Measurements from ENCODE around the gene ACTL10. TPM values are rescaled to one million over a fixed set of nuclear protein-coding genes. Genes with fewer than 3 reads are reported as not detected.

Gene ACTL10
- total and polyA plus RNA-seq, 2 of the 13 experiments (the other 11 are each of a cell fraction or from before 2014, with no cell fraction given), result not detected

DNA sequence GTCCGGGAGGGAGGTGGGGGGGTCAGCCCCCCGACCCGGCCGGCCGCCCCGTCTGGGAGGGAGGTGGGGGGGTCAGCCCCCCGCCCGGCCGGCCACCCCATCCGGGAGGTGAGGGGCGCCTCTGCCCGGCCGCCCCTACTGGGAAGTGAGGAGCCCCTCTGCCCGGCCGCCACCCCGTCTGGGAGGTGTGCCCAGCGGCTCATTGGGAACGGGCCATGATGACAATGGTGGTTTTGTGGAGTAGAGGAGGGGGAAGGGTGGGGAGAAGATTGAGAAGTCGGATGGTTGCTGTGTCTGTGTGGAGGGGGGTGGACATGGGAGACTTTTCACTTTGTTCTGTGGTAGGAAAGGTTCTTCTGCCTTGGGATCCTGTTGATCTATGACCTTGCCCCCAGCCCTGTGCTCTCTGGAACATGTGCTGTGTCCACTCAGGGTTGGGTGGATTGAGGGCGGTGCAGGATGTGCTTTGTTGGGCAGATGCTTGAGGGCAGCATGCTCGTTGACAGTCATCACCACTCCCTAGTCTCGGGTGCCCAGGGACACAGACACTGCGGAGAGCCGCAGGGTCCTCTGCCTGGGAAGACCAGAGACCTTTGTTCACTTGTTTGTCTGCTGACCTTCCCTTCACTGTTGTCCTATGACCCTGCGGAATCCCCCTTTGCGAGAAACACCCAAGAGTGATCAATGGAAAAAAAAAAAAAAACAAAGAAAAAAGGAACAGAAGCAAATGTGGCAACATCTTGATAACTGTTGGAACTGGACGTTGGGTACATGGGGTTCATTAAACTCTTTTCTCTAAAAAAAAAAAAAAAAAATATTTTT lies 35.1 kb downstream of the ACTL10 start (continued):
- TF ChIP-seq KLF11 (CRISPR knock-in tag; IDR thresholded peaks at IDR 0.05) (peak; percentile 70; the same call in 1 of the 2 replicates), DRAP1 (CRISPR knock-in tag; IDR thresholded peaks at IDR 0.05) (peak; percentile 62; the same call in 1 of the 2 replicates), SRSF4 (IDR thresholded peaks at IDR 0.05; ENCODE audit: low read depth, low read length, poor library complexity, severe bottlenecking) (no peak), GABPB1 (CRISPR knock-in tag; IDR thresholded peaks at IDR 0.05) (peak; percentile 52), ZBTB20 (CRISPR knock-in tag; IDR thresholded peaks at IDR 0.05; ENCODE audit: borderline replicate concordance, low read depth) (peak; percentile 76; the same call in 1 of the 2 replicates), PPARG (CRISPR knock-in tag; conservative IDR thresholded peaks at IDR 0.05) (peak; percentile 63), ELF3 (CRISPR knock-in tag; IDR thresholded peaks at IDR 0.05) (peak; percentile 68), ZSCAN29 (CRISPR knock-in tag; conservative IDR thresholded peaks at IDR 0.05) (0 out of 2 replicates have a peak, but pooled peaks have one; percentile 54), ZBTB37 (CRISPR knock-in tag; IDR thresholded peaks at IDR 0.05) (no peak; the same call in 1 of the 2 replicates), ZSCAN30 (CRISPR knock-in tag; IDR thresholded peaks at IDR 0.05) (no peak), ZNF44 (CRISPR knock-in tag; IDR thresholded peaks at IDR 0.05) (peak; percentile 92; the same call in 1 of the 2 replicates), ZNF34 (CRISPR knock-in tag; IDR thresholded peaks at IDR 0.05; ENCODE audit: borderline replicate concordance) (no peak), ZNF616 (CRISPR knock-in tag; IDR thresholded peaks at IDR 0.05; ENCODE audit: low read depth) (peak; percentile 78; the same call in 1 of the 2 replicates), SP2 (CRISPR knock-in tag; IDR thresholded peaks at IDR 0.05) (no peak), TSC22D2 (CRISPR knock-in tag; IDR thresholded peaks at IDR 0.05; ENCODE audit: borderline replicate concordance) (no peak), ZNF556 (CRISPR knock-in tag; IDR thresholded peaks at IDR 0.05; ENCODE audit: borderline replicate concordance) (peak; percentile 81; the same call in 1 of the 2 replicates), EHMT2 (IDR thresholded peaks at IDR 0.05; ENCODE audit: borderline replicate concordance, low read depth, low read length) (no peak), ZNF350 (CRISPR knock-in tag; IDR thresholded peaks at IDR 0.05; ENCODE audit: borderline replicate concordance, low read depth) (peak; percentile 87), ZNF629 (CRISPR knock-in tag; conservative IDR thresholded peaks at IDR 0.05) (peak; percentile 39; the same call in 1 of the 2 replicates), ZKSCAN1 (IDR thresholded peaks at IDR 0.05; ENCODE audit: low read length) (no peak), MIXL1 (CRISPR knock-in tag; IDR thresholded peaks at IDR 0.05) (peak; percentile 66; the same call in 1 of the 2 replicates)
- TF ChIP-seq, protein P1, sequence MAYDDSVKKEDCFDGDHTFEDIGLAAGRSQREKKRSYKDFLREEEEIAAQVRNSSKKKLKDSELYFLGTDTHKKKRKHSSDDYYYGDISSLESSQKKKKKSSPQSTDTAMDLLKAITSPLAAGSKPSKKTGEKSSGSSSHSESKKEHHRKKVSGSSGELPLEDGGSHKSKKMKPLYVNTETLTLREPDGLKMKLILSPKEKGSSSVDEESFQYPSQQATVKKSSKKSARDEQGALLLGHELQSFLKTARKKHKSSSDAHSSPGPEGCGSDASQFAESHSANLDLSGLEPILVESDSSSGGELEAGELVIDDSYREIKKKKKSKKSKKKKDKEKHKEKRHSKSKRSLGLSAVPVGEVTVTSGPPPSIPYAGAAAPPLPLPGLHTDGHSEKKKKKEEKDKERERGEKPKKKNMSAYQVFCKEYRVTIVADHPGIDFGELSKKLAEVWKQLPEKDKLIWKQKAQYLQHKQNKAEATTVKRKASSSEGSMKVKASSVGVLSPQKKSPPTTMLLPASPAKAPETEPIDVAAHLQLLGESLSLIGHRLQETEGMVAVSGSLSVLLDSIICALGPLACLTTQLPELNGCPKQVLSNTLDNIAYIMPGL (CRISPR knock-in tag; IDR thresholded peaks at IDR 0.05; ENCODE audit: borderline replicate concordance in 1 of 2, low read depth in 1 of 2), result 0 out of 4 replicates have a peak, but pooled peaks of 1 of the 2 experiments have one; percentile 19
- TF ChIP-seq, protein P2, sequence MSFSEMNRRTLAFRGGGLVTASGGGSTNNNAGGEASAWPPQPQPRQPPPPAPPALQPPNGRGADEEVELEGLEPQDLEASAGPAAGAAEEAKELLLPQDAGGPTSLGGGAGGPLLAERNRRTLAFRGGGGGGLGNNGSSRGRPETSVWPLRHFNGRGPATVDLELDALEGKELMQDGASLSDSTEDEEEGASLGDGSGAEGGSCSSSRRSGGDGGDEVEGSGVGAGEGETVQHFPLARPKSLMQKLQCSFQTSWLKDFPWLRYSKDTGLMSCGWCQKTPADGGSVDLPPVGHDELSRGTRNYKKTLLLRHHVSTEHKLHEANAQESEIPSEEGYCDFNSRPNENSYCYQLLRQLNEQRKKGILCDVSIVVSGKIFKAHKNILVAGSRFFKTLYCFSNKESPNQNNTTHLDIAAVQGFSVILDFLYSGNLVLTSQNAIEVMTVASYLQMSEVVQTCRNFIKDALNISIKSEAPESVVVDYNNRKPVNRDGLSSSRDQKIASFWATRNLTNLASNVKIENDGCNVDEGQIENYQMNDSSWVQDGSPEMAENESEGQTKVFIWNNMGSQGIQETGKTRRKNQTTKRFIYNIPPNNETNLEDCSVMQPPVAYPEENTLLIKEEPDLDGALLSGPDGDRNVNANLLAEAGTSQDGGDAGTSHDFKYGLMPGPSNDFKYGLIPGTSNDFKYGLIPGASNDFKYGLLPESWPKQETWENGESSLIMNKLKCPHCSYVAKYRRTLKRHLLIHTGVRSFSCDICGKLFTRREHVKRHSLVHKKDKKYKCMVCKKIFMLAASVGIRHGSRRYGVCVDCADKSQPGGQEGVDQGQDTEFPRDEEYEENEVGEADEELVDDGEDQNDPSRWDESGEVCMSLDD (CRISPR knock-in tag; IDR thresholded peaks at IDR 0.05; ENCODE audit: borderline replicate concordance), result no peak
